Activated T-helper 2 cell treated with anti-CD3 and anti-CD28 coated beads, Interferon-gamma antibody, Interleukin-2, Interleukin-4, amounts not matched to agents 10 μg/mL and 5 μg/mL and 100 μg/mL, durations not matched to agents 14 hours and 24 hours and 36 hours (primary cell): ENCODE results near the gene EHD1. TPM values are rescaled to one million over a fixed set of nuclear protein-coding genes. Genes with fewer than 3 reads are reported as not detected.
A peak's percentile ranks its signal among the peaks of the same experiment; 100 is the strongest.

Experiments used
- DNase-seq: peaks from one replicate; pipeline ENCODE4 v3.0.0; 2021; ENCODE audit warnings: low spot score
- H3K27ac Mint-ChIP-seq: one replicate; pipeline ENCODE4 v1.8.0; 2021; ENCODE audit warnings: mixed read lengths
- H3K27me3 Mint-ChIP-seq: one replicate; pipeline ENCODE4 v1.8.0; 2021; ENCODE audit warnings: low read depth, mixed read lengths
- H3K36me3 Mint-ChIP-seq: one replicate; pipeline ENCODE4 v1.8.0; 2021; ENCODE audit warnings: low read depth, mixed read lengths
- H3K4me1 Mint-ChIP-seq: one replicate; pipeline ENCODE4 v1.8.0; 2021; ENCODE audit warnings: low read depth, mixed read lengths
- H3K4me3 Mint-ChIP-seq: one replicate; pipeline ENCODE4 v1.8.0; 2021; ENCODE audit warnings: low read depth, mild to moderate bottlenecking, moderate library complexity, mixed read lengths
- H3K9me3 Mint-ChIP-seq: one replicate; pipeline ENCODE4 v1.8.0; 2021; ENCODE audit warnings: mixed read lengths
- intact Hi-C: fragments of 100-400 bp; cut with micrococcal nuclease; formaldehyde crosslinking; loops from one replicate; pipeline ENCODE4 v1.15.1; 2023
- total RNA-seq: library from RNA; stranded (reverse); gene quantifications from 2 replicates; pipeline ENCODE4 v1.2.3, GENCODE V29; 2022

The EHD1 gene
- total RNA-seq, 1 donor from 2014 or later = 107 TPM

DNA sequence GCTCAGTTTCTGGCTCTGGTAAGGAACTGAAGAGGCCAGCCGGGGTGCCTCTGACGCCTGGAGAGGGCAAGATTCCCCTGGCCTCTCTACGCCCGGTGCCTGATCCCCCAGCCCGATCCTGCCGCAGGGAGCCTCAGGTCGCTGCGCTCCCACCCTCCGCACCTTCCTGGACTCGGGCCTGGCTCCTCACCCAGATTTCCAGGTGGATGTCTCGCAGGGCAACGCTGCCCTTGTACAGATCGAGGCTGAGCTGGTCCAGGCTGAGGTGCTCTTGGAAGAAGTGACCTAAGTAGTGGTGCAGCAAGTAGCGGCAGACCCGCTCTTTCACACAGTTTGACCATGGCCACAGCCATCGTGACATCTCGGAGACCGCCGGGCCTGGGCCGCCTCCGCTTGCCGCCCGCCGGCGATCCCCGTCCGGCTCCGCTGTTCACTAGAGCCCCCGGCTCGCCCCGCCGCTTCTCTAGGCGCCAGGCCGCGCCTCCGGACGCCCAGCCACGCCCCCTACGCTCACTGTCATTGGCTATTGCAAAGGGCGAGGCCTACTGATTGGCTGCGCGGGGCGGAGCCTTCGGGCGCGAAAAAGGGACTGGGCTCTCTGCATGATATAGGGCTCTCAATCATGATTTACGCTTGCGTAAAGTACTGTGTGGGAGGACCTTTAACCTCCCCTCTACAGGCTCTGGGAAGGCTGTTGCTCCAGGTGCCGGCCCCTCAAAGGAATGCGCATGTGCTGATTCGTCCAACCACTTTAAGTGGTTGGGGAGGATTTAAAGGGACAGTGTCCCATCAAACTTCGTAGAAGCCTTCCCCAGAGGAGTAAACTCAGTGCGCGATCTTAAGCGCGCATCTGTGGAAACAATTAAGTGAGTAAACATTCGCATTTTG, 38.6 kb upstream of the EHD1 start, which contains the start of gene ATG2A:
ATG2A (minus strand) TSS at position 435 of the 888 bp plus-strand sequence; CDS start at position 361, 74 bp downstream.
- H3K27ac Mint-ChIP-seq = peak within 1 kb of the TSS; percentile 92
- DNase-seq = peak; percentile 98
- peak within 1 kb of the TSS; percentile 89 for H3K4me3 Mint-ChIP-seq
- H3K36me3 Mint-ChIP-seq = peaks cover 11% of the 10 kb centered on the region
- intact Hi-C loops = loop anchor here (1.0 to 10.0 kb wide), 7 partner anchors 58 to 198 kb away; partner anchors contain the start of genes ARL2, SF1, SNX15 and TM7SF2
- H3K4me1 Mint-ChIP-seq = peaks cover 21% of the 10 kb centered on the region
- H3K27me3 Mint-ChIP-seq = no peaks in the 10 kb centered on the region
- H3K9me3 Mint-ChIP-seq = no peaks in the 10 kb centered on the region

- peak overlapping the region; percentile 92 for H3K27ac Mint-ChIP-seq
- H3K36me3 Mint-ChIP-seq = peaks cover 19% of the 10 kb centered on the region
- H3K4me3 Mint-ChIP-seq = peak overlapping the region; percentile 89
- no peaks in the 10 kb centered on the region for H3K9me3 Mint-ChIP-seq
- peaks cover 21% of the 10 kb centered on the region for H3K4me1 Mint-ChIP-seq
- intact Hi-C loops = loop anchor here (2.0 to 10.0 kb wide), 5 partner anchors 57 to 199 kb away; partner anchors contain the start of genes ARL2, SF1, TM7SF2 and ZNHIT2
- no peaks in the 10 kb centered on the region for H3K27me3 Mint-ChIP-seq
- DNase-seq = peak; percentile 57
Measured at GRCh38 chr11:64916040-64916774, 37.8 kb upstream of the EHD1 start.

DNA sequence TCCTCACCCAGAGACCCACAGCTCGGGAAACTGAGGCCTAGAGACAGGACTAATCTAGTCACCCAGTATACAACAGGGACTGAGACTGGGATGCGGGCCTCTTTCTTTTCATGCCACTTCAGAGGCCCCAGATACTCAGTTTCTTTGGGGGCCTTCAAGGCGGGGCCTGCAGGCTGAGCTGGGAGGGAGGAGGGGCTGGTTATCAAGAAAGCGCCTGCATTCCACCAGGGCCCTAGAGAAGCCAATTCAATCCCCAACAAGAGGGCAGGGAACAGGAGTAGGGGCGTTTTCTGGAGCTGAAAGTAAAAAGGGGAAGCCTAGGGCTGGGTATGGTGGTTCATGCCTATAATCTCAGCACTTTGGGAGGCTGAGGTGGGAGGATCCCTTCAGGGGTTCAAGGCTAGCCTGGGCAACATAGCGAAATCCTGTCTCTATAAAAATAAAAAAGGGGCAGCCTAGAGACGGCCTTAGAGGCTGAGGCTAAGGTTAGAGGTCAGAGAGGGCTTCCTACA, 37.0 kb upstream of the EHD1 start:
- peaks cover 21% of the 10 kb centered on the region for H3K4me1 Mint-ChIP-seq
- intact Hi-C loops = loop anchor here (10.0 kb wide), 2 partner anchors 141 to 199 kb away; partner anchors contain the start of genes SF1, TM7SF2 and ZNHIT2
- DNase-seq = no peak
- H3K4me3 Mint-ChIP-seq = peak overlapping the region; percentile 89
- peak overlapping the region; percentile 92 for H3K27ac Mint-ChIP-seq
- peaks cover 24% of the 10 kb centered on the region for H3K36me3 Mint-ChIP-seq
- H3K27me3 Mint-ChIP-seq = no peaks in the 10 kb centered on the region
- no peaks in the 10 kb centered on the region for H3K9me3 Mint-ChIP-seq

GRCh38 chr11:64914123-64914522, 35.7 kb upstream of the EHD1 start:
- Mint-ChIP-seq H3K4me1 (peaks cover 21% of the 10 kb centered on the region), H3K27me3 (no peaks in the 10 kb centered on the region), H3K4me3 (peak overlapping the region; percentile 41), H3K9me3 (no peaks in the 10 kb centered on the region), H3K36me3 (peaks cover 24% of the 10 kb centered on the region), H3K27ac (peak overlapping the region; percentile 30)
- DNase-seq = no peak
- intact Hi-C loops = loop anchor here (10.0 kb wide), 2 partner anchors 139 to 201 kb away; partner anchors contain the start of genes SF1, TM7SF2 and ZNHIT2

- H3K27me3 Mint-ChIP-seq = no peaks in the 10 kb centered on the region
Measured at GRCh38 chr11:64913171-64913727, 34.8 kb upstream of the EHD1 start.

GRCh38 chr11:64911689-64912088, 33.3 kb upstream of the EHD1 start:
- peaks cover 11% of the 10 kb centered on the region for H3K4me1 Mint-ChIP-seq
- no peaks in the 10 kb centered on the region for H3K27me3 Mint-ChIP-seq
- no peak overlapping the region for H3K4me3 Mint-ChIP-seq
- peak overlapping the region; percentile 3 for H3K27ac Mint-ChIP-seq
- intact Hi-C loops = loop anchor here (10.0 kb wide), 2 partner anchors 137 to 203 kb away; partner anchors contain the start of genes SF1, TM7SF2 and ZNHIT2
- H3K9me3 Mint-ChIP-seq = no peaks in the 10 kb centered on the region
- peaks cover 29% of the 10 kb centered on the region for H3K36me3 Mint-ChIP-seq
- DNase-seq = no peak

More at GRCh38 chr11:64913171-64913727, 34.8 kb upstream of the EHD1 start:
- H3K9me3 Mint-ChIP-seq = no peaks in the 10 kb centered on the region
- intact Hi-C loops = loop anchor here (10.0 kb wide), 2 partner anchors 138 to 202 kb away; partner anchors contain the start of genes SF1, TM7SF2 and ZNHIT2
- peaks cover 24% of the 10 kb centered on the region for H3K36me3 Mint-ChIP-seq
- peaks cover 20% of the 10 kb centered on the region for H3K4me1 Mint-ChIP-seq
- H3K4me3 Mint-ChIP-seq = no peak overlapping the region
- no peak overlapping the region for H3K27ac Mint-ChIP-seq
- no peak for DNase-seq

DNA sequence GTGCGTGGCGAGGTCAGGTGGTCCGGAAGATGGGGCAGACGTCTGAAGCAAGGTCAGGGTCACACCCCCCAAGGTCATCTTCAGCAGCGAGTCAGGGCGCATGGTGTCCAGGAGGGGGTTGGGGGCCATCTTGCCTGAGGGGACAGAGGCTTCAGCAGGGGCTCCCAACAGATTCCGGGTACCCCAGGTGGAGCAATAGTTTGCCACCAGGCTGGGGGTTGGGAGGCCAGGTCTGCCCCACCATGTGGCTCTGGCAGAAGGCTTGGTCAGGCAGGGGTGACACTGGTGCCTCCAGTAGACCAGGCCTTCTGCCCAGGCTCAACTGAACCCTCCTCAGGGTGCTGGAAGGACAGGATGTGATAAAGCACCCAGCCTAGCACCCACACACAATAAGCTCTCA, 32.7 kb upstream of the EHD1 start:
- peak overlapping the region; percentile 3 for H3K27ac Mint-ChIP-seq
- intact Hi-C loops = loop anchor here (10.0 kb wide), 2 partner anchors 136 to 204 kb away; partner anchors contain the start of genes SF1, TM7SF2 and ZNHIT2
- H3K9me3 Mint-ChIP-seq = no peaks in the 10 kb centered on the region
- no peaks in the 10 kb centered on the region for H3K27me3 Mint-ChIP-seq
- peaks cover 6% of the 10 kb centered on the region for H3K4me1 Mint-ChIP-seq
- peaks cover 29% of the 10 kb centered on the region for H3K36me3 Mint-ChIP-seq
- no peak for DNase-seq
- H3K4me3 Mint-ChIP-seq = no peak overlapping the region

GRCh38 chr11:64910451-64911093, 32.2 kb upstream of the EHD1 start:
- intact Hi-C loops = loop anchor here (10.0 kb wide), 2 partner anchors 136 to 204 kb away; partner anchors contain the start of genes SF1, TM7SF2 and ZNHIT2
- H3K4me3 Mint-ChIP-seq = no peak overlapping the region
- peak overlapping the region; percentile 52 for H3K27ac Mint-ChIP-seq
- peaks cover 29% of the 10 kb centered on the region for H3K36me3 Mint-ChIP-seq
- DNase-seq = no peak
- H3K27me3 Mint-ChIP-seq = no peaks in the 10 kb centered on the region
- peaks cover under 1% of the 10 kb centered on the region for H3K4me1 Mint-ChIP-seq
- no peaks in the 10 kb centered on the region for H3K9me3 Mint-ChIP-seq

GRCh38 chr11:64909653-64910343, 31.4 kb upstream of the EHD1 start:
- intact Hi-C loops = loop anchor here (10.0 kb wide), 2 partner anchors 135 to 205 kb away; partner anchors contain the start of genes SF1, TM7SF2 and ZNHIT2
- H3K4me3 Mint-ChIP-seq = no peak overlapping the region
- H3K27me3 Mint-ChIP-seq = no peaks in the 10 kb centered on the region
- peaks cover 34% of the 10 kb centered on the region for H3K36me3 Mint-ChIP-seq
- DNase-seq = no peak
- H3K9me3 Mint-ChIP-seq = no peaks in the 10 kb centered on the region
- H3K27ac Mint-ChIP-seq = no peak overlapping the region
- H3K4me1 Mint-ChIP-seq = no peaks in the 10 kb centered on the region

- Mint-ChIP-seq H3K36me3 (peaks cover 31% of the 10 kb centered on the region), H3K27ac (no peak overlapping the region), H3K4me3 (no peak overlapping the region), H3K27me3 (no peaks in the 10 kb centered on the region), H3K9me3 (no peaks in the 10 kb centered on the region), H3K4me1 (no peaks in the 10 kb centered on the region)
- intact Hi-C loops = no loop called here
- no peak for DNase-seq
Measured at GRCh38 chr11:64908766-64909165, 30.3 kb upstream of the EHD1 start.

GRCh38 chr11:64906314-64906635, 27.9 kb upstream of the EHD1 start:
- Mint-ChIP-seq H3K27ac (no peak overlapping the region), H3K4me3 (no peak overlapping the region), H3K36me3 (peaks cover 25% of the 10 kb centered on the region), H3K9me3 (no peaks in the 10 kb centered on the region), H3K27me3 (no peaks in the 10 kb centered on the region), H3K4me1 (no peaks in the 10 kb centered on the region)
- DNase-seq = no peak
- intact Hi-C loops = no loop called here
